Fibroblast of villous mesenchyme (primary cell): Measurements from ENCODE around the gene PAPSS1. TPM values are rescaled to one million over a fixed set of nuclear protein-coding genes. Genes with fewer than 3 reads are reported as not detected.
A peak's percentile ranks its signal among the peaks of the same experiment; 100 is the strongest.

ENCODE experiments used
- DNase-seq: peaks from one replicate; pipeline ENCODE4 v3.0.0-alpha.2; 2010; ENCODE audit warnings: low read depth
- H3K4me3 ChIP-seq: 2 replicates; pipeline ENCODE4 v1.5.1; 2011; ENCODE audit warnings: low read depth, mild to moderate bottlenecking, low read length
- CTCF ChIP-seq: IDR thresholded peaks from 2 replicates; pipeline ENCODE4 v1.5.1; 2012; ENCODE audit warnings: low read depth, mild to moderate bottlenecking, low read length; ENCODE audit not compliant: insufficient read depth
- total RNA-seq: library from RNA; depleted of rRNA; stranded (reverse); fragments of >200 nt; gene quantifications from 2 replicates; pipeline ENCODE4 v1.2.3, GENCODE V29; 2012

The PAPSS1 gene
- total RNA-seq, 1 donor: 78.6 TPM

GRCh38 chr4:107645604-107646003 lies 74.4 kb downstream of the PAPSS1 start:
- no peak overlapping the region for H3K4me3 ChIP-seq
- no peak for DNase-seq
- TF ChIP-seq CTCF: no peak

DNA sequence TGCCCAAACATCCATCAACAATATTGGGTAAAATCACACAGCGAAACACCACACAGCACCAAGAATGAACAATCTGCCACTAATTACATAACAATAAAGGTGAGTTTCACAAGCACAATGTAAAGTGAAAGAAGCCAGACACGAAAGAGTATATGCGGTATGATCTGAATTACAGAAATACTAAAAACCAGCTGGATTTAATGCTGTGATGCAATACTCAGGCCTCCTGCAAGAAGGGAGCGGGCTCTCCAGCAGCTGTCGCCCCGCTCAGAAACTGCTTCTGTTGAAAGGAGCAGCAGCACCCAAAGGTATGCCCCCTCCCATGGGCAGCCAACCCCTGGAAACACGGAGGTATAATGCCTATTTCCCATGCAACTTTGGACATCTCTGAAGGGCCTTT lies 77.0 kb downstream of the PAPSS1 start:
- peak; percentile 65 for DNase-seq
- no peak overlapping the region for H3K4me3 ChIP-seq
- no peak for TF ChIP-seq CTCF

DNA sequence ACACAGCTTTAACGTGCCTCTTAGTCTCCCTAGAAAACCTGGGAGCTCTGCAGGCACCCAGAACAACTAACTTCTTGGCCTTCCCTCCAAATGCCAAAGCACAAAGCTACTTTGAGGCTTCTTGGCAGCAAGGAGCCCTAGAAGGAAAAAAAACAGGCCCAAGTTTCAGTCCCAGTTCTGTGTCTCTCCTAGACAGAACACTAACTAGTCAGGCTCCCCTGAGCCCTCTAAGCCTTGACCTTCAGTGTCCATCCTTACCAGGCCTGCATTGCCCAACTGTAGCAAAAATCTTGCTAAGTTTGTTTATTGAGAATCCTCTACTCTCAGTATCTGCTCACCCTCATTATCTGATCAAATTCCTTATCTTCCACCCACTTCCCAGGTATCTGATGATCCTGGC lies 79.2 kb downstream of the PAPSS1 start:
- no peak for TF ChIP-seq CTCF
- DNase-seq: no peak
- H3K4me3 ChIP-seq: no peak overlapping the region

DNA sequence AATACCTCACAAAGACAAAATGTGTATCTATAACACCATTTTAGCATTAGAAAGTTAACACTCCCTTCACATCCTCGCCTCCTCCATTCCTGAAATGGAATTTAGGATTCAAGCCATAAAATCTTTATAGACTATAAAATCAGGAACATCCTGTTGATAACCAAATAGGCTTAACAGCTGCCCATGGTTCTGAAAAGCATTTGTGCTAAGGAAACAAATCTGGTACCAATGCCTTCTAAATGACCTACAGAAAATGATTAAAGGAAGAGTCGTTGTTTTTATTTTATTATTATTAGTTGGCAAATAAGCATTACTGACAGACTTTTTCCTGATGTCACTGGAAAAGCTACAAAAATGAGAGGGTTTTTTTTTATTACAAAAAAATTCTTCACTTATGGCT lies 79.8 kb downstream of the PAPSS1 start:
- H3K4me3 ChIP-seq: no peak overlapping the region
- TF ChIP-seq CTCF: no peak
- DNase-seq: peak; percentile 58

DNA sequence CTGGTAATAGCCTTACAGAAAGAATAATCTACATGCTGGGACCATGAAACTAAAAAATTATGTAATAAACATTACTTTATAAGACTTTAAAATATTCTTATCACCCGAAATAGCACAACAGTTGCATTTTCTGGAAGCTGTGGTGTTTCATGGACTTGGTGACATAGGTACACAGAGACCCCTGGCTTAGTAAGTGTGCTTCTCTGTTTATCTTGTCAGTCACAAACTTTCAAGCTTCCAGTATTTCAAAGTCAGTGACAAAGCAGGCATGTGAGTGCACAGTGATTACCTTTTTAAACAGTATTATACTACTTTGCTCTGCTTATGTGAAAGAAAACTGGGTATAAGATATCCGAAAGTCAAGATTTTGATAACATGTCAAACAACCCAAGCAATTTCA lies 84.3 kb downstream of the PAPSS1 start:
- TF ChIP-seq CTCF: no peak
- no peak for DNase-seq
- H3K4me3 ChIP-seq: no peak overlapping the region

DNA sequence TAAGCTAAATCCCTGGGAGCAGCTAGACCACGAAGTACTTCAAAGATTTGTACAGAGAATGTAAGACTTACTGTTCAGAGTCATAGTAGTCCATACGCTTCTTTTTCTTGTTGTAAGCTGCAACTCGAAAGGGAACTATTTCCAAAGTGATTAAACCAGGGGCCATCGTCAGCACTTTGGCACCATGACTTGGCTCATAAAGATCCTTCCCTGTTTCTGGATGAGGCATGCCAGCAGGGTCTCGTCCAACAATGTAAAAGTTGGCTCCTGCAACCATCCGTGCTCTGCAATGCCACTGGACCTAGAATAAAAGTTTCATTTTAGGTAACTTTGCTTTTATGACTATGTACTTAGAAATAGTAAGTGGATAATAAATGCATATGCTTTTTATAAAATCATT lies 88.5 kb downstream of the PAPSS1 start:
- no peak for TF ChIP-seq CTCF
- H3K4me3 ChIP-seq: no peak overlapping the region
- no peak for DNase-seq

GRCh38 chr4:107630185-107630705 lies 89.8 kb downstream of the PAPSS1 start:
- no peak for TF ChIP-seq CTCF
- no peak for DNase-seq
- H3K4me3 ChIP-seq: no peak overlapping the region
